Lower lobe of right lung (tissue), 2 donors: Measurements from ENCODE around the gene VAPB. TPM values are rescaled to one million over a fixed set of nuclear protein-coding genes. Genes with fewer than 3 reads are reported as not detected.

Source experiments
- ATAC-seq, 2 donors: fragments of 200-7000 bp; cut with Tn5 transposase; one replicate each; pipeline ENCODE4 v1.9.1; 2020 to 2022; ENCODE audit warnings: mild to moderate bottlenecking in 2 of 2, moderate library complexity in 2 of 2
- DNase-seq: peaks from one replicate; pipeline ENCODE4 v3.0.0-alpha.2; 2020
- H3K27ac ChIP-seq: fragments of 200-600 bp; one replicate; pipeline ENCODE4 v1.8.0; 2022
- H3K27me3 ChIP-seq: fragments of 200-600 bp; one replicate; pipeline ENCODE4 v1.8.0; 2022; ENCODE audit warnings: low read depth
- H3K36me3 ChIP-seq: fragments of 200-600 bp; one replicate; pipeline ENCODE4 v1.8.0; 2022; ENCODE audit warnings: mild to moderate bottlenecking
- H3K4me1 ChIP-seq: fragments of 200-600 bp; one replicate; pipeline ENCODE4 v1.8.0; 2022
- H3K4me3 ChIP-seq: fragments of 200-600 bp; one replicate; pipeline ENCODE4 v1.8.0; 2022; ENCODE audit warnings: mild to moderate bottlenecking
- H3K9me3 ChIP-seq: fragments of 200-600 bp; one replicate; pipeline ENCODE4 v1.8.0; 2022
- intact Hi-C: fragments of 100-400 bp; cut with DNase I; formaldehyde crosslinking; loops from one replicate; pipeline ENCODE4 v1.11.0; 2022
- total RNA-seq: library from RNA; stranded (reverse); fragmentation: NEBNext Ultra II Directional; extraction: Animal tissue kit (Norgen Biotek cat#: 25700); gene quantifications from one replicate; pipeline ENCODE4 v1.2.1, GENCODE V29; 2021
- TF ChIP-seq, protein P1 (sequence below): fragments of 200-600 bp; IDR thresholded peaks from one replicate; pipeline ENCODE4 v1.8.0; 2022; ENCODE audit warnings: antibody characterized with exemption, mild to moderate bottlenecking
- donor health status: DM: no; HTN: yes; CAD: no; lungs with severe emphysema.

VAPB gene
- total RNA-seq, 1 donor from 2014 or later = 44.5 TPM

- H3K27ac ChIP-seq = no peak overlapping the region
- DNase-seq = no peak
- H3K36me3 ChIP-seq = no peaks in the 10 kb centered on the region
- H3K4me1 ChIP-seq = peaks cover 39% of the 10 kb centered on the region
- H3K4me3 ChIP-seq = no peak overlapping the region
- TF ChIP-seq, protein P1, sequence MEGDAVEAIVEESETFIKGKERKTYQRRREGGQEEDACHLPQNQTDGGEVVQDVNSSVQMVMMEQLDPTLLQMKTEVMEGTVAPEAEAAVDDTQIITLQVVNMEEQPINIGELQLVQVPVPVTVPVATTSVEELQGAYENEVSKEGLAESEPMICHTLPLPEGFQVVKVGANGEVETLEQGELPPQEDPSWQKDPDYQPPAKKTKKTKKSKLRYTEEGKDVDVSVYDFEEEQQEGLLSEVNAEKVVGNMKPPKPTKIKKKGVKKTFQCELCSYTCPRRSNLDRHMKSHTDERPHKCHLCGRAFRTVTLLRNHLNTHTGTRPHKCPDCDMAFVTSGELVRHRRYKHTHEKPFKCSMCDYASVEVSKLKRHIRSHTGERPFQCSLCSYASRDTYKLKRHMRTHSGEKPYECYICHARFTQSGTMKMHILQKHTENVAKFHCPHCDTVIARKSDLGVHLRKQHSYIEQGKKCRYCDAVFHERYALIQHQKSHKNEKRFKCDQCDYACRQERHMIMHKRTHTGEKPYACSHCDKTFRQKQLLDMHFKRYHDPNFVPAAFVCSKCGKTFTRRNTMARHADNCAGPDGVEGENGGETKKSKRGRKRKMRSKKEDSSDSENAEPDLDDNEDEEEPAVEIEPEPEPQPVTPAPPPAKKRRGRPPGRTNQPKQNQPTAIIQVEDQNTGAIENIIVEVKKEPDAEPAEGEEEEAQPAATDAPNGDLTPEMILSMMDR = no peak
- no peaks in the 10 kb centered on the region for H3K9me3 ChIP-seq
- no peaks in the 10 kb centered on the region for H3K27me3 ChIP-seq
- intact Hi-C loops = no loop called here
- ATAC-seq = no peak
Observed at GRCh38 chr20:58402305-58402704, 13.3 kb downstream of the VAPB start.

DNA sequence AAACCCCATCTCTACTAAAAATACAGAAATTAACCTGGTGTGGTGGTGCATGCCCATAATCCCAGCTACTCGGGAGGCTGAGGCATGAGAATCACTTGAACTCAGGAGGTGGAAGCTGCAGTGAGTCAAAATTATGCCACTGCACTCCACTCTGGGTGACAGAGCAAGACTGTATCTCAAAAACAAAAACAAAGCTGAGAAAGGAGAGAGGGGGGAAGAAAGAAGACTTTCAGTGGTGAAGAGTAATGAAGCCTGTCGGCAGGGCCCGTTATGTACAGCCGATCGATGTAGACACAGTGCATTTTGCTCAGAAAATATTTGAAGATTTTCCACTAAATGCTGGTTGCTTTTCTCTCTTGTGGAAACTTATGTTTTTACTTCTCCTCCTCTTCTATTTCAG is 13.8 kb downstream of the VAPB start:
- DNase-seq (no peak), ATAC-seq (no peak)
- no peak overlapping the region for H3K4me3 ChIP-seq
- no peaks in the 10 kb centered on the region for H3K9me3 ChIP-seq
- intact Hi-C loops = no loop called here
- H3K27ac ChIP-seq = no peak overlapping the region
- H3K36me3 ChIP-seq = no peaks in the 10 kb centered on the region
- peaks cover 43% of the 10 kb centered on the region for H3K4me1 ChIP-seq
- TF ChIP-seq, protein P1 = no peak
- no peaks in the 10 kb centered on the region for H3K27me3 ChIP-seq

DNA sequence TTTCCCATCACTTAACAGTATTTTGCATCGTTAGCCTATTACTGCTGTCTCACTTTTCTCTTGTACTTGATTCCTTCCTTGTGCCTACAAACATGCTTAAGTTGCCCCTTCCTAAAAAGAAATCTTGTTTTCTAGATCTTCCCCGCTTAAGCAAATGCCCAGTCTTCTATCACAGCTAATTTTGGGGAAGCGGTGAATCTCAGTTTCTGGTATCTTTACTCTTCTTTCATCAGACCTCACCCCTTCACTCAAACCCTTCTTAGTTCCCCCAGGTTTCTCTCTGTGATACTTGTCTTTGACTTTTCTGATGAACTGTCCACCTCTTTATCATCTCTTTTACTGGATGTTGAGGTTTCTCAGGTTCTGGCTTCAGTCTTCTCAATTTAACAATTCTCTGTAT is 14.2 kb downstream of the VAPB start:
- Histone ChIP-seq H3K27me3 (no peaks in the 10 kb centered on the region), H3K27ac (no peak overlapping the region), H3K4me1 (peaks cover 48% of the 10 kb centered on the region), H3K9me3 (no peaks in the 10 kb centered on the region), H3K4me3 (no peak overlapping the region), H3K36me3 (no peaks in the 10 kb centered on the region)
- intact Hi-C loops = no loop called here
- DNase-seq = no peak
- no peak for ATAC-seq
- TF ChIP-seq, protein P1 = no peak

- Histone ChIP-seq H3K27ac (no peak overlapping the region), H3K9me3 (no peaks in the 10 kb centered on the region), H3K4me3 (no peak overlapping the region), H3K27me3 (no peaks in the 10 kb centered on the region), H3K4me1 (peaks cover 53% of the 10 kb centered on the region), H3K36me3 (no peaks in the 10 kb centered on the region)
- TF ChIP-seq, protein P1 = no peak
- no peak for DNase-seq
- intact Hi-C loops = no loop called here
- no peak for ATAC-seq
Observed at GRCh38 chr20:58405504-58406291, 16.7 kb downstream of the VAPB start.

DNA sequence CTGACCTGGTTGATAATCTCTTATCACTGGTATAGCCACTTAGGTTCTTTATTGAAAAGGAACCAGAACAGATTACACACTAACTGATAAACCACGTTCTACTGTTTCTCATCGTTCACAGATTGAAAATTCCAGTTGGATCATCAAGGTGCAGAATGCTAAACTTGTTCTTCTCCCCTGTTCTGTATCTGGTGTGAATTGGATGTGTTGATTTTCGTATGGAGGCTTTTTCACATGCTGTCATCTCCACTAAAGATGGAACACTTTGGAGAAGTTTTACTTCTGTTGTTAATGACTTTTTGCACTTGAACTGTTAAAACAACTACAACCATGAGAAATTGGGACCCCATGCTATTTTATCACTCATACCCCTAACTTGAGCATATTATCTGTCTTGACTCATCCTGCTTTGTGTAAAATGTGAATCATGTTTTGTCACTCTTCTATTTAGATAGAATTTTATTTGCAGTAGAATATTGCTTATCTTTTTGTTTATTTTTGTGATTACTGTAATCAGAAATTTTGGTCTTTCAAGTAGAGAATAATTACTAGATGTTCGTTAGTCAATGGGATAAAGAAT is 17.5 kb downstream of the VAPB start:
- DNase-seq (no peak), ATAC-seq (no peak)
- intact Hi-C loops = no loop called here
- Histone ChIP-seq H3K27me3 (no peaks in the 10 kb centered on the region), H3K9me3 (no peaks in the 10 kb centered on the region), H3K4me3 (no peak overlapping the region), H3K36me3 (no peaks in the 10 kb centered on the region), H3K27ac (no peak overlapping the region), H3K4me1 (peaks cover 46% of the 10 kb centered on the region)
- TF ChIP-seq, protein P1 = no peak
